HEK293 (cell line): ENCODE measurements around the gene PLA2G4E.

Source experiments
- CTCF ChIA-PET: fragments of 350-600 bp; formaldehyde crosslinking; extraction: SDS; loops from one replicate; lab custom pipeline; 2021; ENCODE audit warnings: antibody characterized with exemption; lab: Yijun Ruan, JAX
- POLR2A ChIA-PET: fragments of 300-600 bp; formaldehyde crosslinking; extraction: SDS; loops from one replicate; lab custom pipeline; 2020; ENCODE audit warnings: antibody characterized with exemption, inconsistent platforms; lab: Yijun Ruan, JAX
- H3K27ac ChIP-seq: fragments of 200-500 bp; sonication (Bioruptor generic); 2 replicates; pipeline ENCODE4 v1.5.1; 2014; ENCODE audit warnings: low read depth, low read length, control low read depth, inconsistent platforms; ENCODE audit errors: extremely low read depth
- H3K36me3 ChIP-seq, 2 experiments: fragments of 200-500 bp in 1 of 2; sonication (Bioruptor generic) in 1 of 2; 1 replicate in 1 of 2; 2 replicates in 1 of 2; pipeline ENCODE4 v1.5.1; 2014 to 2017; ENCODE audit warnings: inconsistent platforms in 2 of 2, low read length in 2 of 2; ENCODE audit not compliant: control insufficient read depth in 2 of 2, insufficient read depth in 1 of 2
- H3K4me1 ChIP-seq: fragments of 200-500 bp; sonication (Bioruptor generic); 2 replicates; pipeline ENCODE4 v1.5.1; 2014; ENCODE audit warnings: mild to moderate bottlenecking, low read length, inconsistent platforms; ENCODE audit not compliant: control insufficient read depth, insufficient read depth
- H3K4me3 ChIP-seq: 2 replicates; pipeline ENCODE4 v1.5.1; 2011; ENCODE audit warnings: low read depth, mild to moderate bottlenecking, control low read depth, low read length, moderate library complexity
- H3K9me3 ChIP-seq: fragments of 200-500 bp; sonication (Bioruptor generic); 2 replicates; pipeline ENCODE4 v1.5.1; 2014; ENCODE audit warnings: low read depth, low read length, inconsistent platforms; ENCODE audit not compliant: control insufficient read depth, insufficient read depth
- EGR2 ChIP-seq: fragments of 450-650 bp; formaldehyde crosslinking; IDR thresholded peaks from 2 replicates; pipeline ENCODE4 v1.5.1; 2016; ENCODE audit warnings: low read depth, missing biosample characterization, missing genetic modification characterization
- GLIS2 ChIP-seq: fragments of 450-650 bp; formaldehyde crosslinking; IDR thresholded peaks from 2 replicates; pipeline ENCODE4 v1.5.1; 2016; ENCODE audit warnings: missing biosample characterization, missing genetic modification characterization
- HOXA7 ChIP-seq: sonication (generic); formaldehyde crosslinking; IDR thresholded peaks from 2 replicates; pipeline ENCODE4 v1.8.1; 2022; ENCODE audit warnings: missing genetic modification reagents, borderline replicate concordance
- IKZF3 ChIP-seq: fragments of 450-650 bp; IDR thresholded peaks from 2 replicates; pipeline ENCODE4 v1.5.0; 2018; ENCODE audit warnings: missing biosample characterization, mild to moderate bottlenecking, missing genetic modification characterization, moderate library complexity
- SALL2 ChIP-seq: fragments of 450-650 bp; formaldehyde crosslinking; IDR thresholded peaks from 2 replicates; pipeline ENCODE4 v1.5.0; 2017; ENCODE audit warnings: missing biosample characterization, mild to moderate bottlenecking, missing genetic modification characterization, borderline replicate concordance
- SP2 ChIP-seq: fragments of 450-650 bp; formaldehyde crosslinking; IDR thresholded peaks from 2 replicates; pipeline ENCODE4 v1.5.1; 2016; ENCODE audit warnings: missing biosample characterization, missing genetic modification characterization
- SP3 ChIP-seq: fragments of 450-650 bp; formaldehyde crosslinking; IDR thresholded peaks from 2 replicates; pipeline ENCODE4 v1.5.1; 2016; ENCODE audit warnings: missing biosample characterization, missing genetic modification characterization
- SP7 ChIP-seq: fragments of 450-650 bp; formaldehyde crosslinking; IDR thresholded peaks from 2 replicates; pipeline ENCODE4 v1.5.1; 2016; ENCODE audit warnings: missing biosample characterization, missing genetic modification characterization
- ZBTB48 ChIP-seq: fragments of 450-650 bp; formaldehyde crosslinking; IDR thresholded peaks from 2 replicates; pipeline ENCODE4 v1.5.1; 2016; ENCODE audit warnings: missing biosample characterization, missing genetic modification characterization
- ZBTB7A ChIP-seq: fragments of 450-650 bp; formaldehyde crosslinking; IDR thresholded peaks from 2 replicates; pipeline ENCODE4 v1.5.1; 2016; ENCODE audit warnings: low read depth, missing biosample characterization, missing genetic modification characterization
- ZNF121 ChIP-seq: fragments of 450-650 bp; formaldehyde crosslinking; IDR thresholded peaks from 2 replicates; pipeline ENCODE4 v1.5.1; 2016; ENCODE audit warnings: missing biosample characterization, missing genetic modification characterization
- ZNF140 ChIP-seq: fragments of 450-650 bp; formaldehyde crosslinking; IDR thresholded peaks from 2 replicates; pipeline ENCODE4 v1.5.1; 2016; ENCODE audit warnings: missing biosample characterization, missing genetic modification characterization
- ZNF146 ChIP-seq: fragments of 450-650 bp; formaldehyde crosslinking; IDR thresholded peaks from 2 replicates; pipeline ENCODE4 v1.5.1; 2016; ENCODE audit warnings: missing biosample characterization, missing genetic modification characterization
- ZNF24 ChIP-seq: fragments of 450-650 bp; formaldehyde crosslinking; IDR thresholded peaks from 2 replicates; pipeline ENCODE4 v1.5.1; 2016; ENCODE audit warnings: missing biosample characterization, missing genetic modification characterization
- ZNF266 ChIP-seq: fragments of 450-650 bp; formaldehyde crosslinking; IDR thresholded peaks from 2 replicates; pipeline ENCODE4 v1.5.1; 2016; ENCODE audit warnings: missing biosample characterization, missing genetic modification characterization, low read depth
- ZNF302 ChIP-seq: fragments of 450-650 bp; formaldehyde crosslinking; IDR thresholded peaks from 2 replicates; pipeline ENCODE4 v1.5.1; 2016; ENCODE audit warnings: missing biosample characterization, missing genetic modification characterization, low read depth
- ZNF341 ChIP-seq: fragments of 450-650 bp; formaldehyde crosslinking; IDR thresholded peaks from 2 replicates; pipeline ENCODE4; 2016; ENCODE audit warnings: low read depth, missing biosample characterization, missing genetic modification characterization
- ZNF404 ChIP-seq: fragments of 450-650 bp; formaldehyde crosslinking; IDR thresholded peaks from 2 replicates; pipeline ENCODE4 v1.5.1; 2017; ENCODE audit warnings: missing biosample characterization, missing genetic modification characterization
- ZNF48 ChIP-seq: fragments of 450-650 bp; formaldehyde crosslinking; IDR thresholded peaks from 2 replicates; pipeline ENCODE4 v1.5.1; 2016; ENCODE audit warnings: missing biosample characterization, missing genetic modification characterization
- ZNF548 ChIP-seq: fragments of 450-650 bp; formaldehyde crosslinking; IDR thresholded peaks from 2 replicates; pipeline ENCODE4 v1.5.1; 2016; ENCODE audit warnings: missing biosample characterization, missing genetic modification characterization
- ZNF677 ChIP-seq: fragments of 450-650 bp; IDR thresholded peaks from 2 replicates; pipeline ENCODE4 v1.5.0; 2018; ENCODE audit warnings: missing biosample characterization, mild to moderate bottlenecking, missing genetic modification characterization, moderate library complexity
- ZSCAN16 ChIP-seq: fragments of 450-650 bp; formaldehyde crosslinking; IDR thresholded peaks from 2 replicates; pipeline ENCODE4 v1.5.1; 2016; ENCODE audit warnings: missing biosample characterization, missing genetic modification characterization
- TF ChIP-seq, protein P1 (sequence below): fragments of 450-650 bp; formaldehyde crosslinking; IDR thresholded peaks from 2 replicates; pipeline ENCODE4; 2016; ENCODE audit warnings: missing biosample characterization, missing genetic modification characterization
- TF ChIP-seq, protein P2 (sequence below): fragments of 450-650 bp; formaldehyde crosslinking; IDR thresholded peaks from 2 replicates; pipeline ENCODE4 v1.5.1; 2017; ENCODE audit warnings: missing biosample characterization, missing genetic modification characterization
- TF ChIP-seq, protein P3 (sequence below): fragments of 450-650 bp; formaldehyde crosslinking; IDR thresholded peaks from 2 replicates; pipeline ENCODE4 v1.5.1; 2016; ENCODE audit warnings: missing biosample characterization, missing genetic modification characterization

The PLA2G4E gene

DNA sequence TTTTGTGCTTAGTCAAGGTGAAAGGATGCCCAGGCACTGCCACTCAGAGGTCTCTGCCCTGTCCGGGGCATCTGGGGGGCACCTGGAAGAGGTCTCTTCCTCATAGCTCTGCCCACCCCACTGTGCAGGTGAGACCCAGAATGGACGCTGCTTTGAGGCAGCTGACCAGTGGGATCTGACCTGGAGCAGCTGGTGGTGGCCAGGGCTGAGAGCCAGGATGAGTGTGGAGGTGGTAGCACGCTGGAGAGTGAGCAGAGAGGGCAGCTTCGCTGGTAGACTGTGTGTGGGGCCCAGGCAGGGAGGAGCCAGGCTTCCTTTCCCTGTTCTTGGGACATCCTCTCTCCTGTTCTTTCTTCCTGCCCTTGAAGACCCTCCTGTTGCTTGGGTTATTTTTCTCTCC, 32.2 kb upstream of the PLA2G4E start:
- no peak for TF ChIP-seq ZNF48 (tag by site-specific recombination)
- no peak for TF ChIP-seq ZNF302 (tag by site-specific recombination)
- no peak for TF ChIP-seq ZBTB48 (tag by site-specific recombination)
- no peak for TF ChIP-seq SP7 (tag by site-specific recombination)
- no peak for TF ChIP-seq ZNF140 (tag by site-specific recombination)
- no peak for TF ChIP-seq ZNF677
- no peak for TF ChIP-seq EGR2 (tag by site-specific recombination)
- TF ChIP-seq ZNF146, result no peak
- TF ChIP-seq ZNF24 (tag by site-specific recombination), result no peak
- no peak for TF ChIP-seq ZSCAN16 (tag by site-specific recombination)
- TF ChIP-seq GLIS2 (tag by site-specific recombination), result no peak
- no peak for TF ChIP-seq ZNF404
- TF ChIP-seq, protein P1, sequence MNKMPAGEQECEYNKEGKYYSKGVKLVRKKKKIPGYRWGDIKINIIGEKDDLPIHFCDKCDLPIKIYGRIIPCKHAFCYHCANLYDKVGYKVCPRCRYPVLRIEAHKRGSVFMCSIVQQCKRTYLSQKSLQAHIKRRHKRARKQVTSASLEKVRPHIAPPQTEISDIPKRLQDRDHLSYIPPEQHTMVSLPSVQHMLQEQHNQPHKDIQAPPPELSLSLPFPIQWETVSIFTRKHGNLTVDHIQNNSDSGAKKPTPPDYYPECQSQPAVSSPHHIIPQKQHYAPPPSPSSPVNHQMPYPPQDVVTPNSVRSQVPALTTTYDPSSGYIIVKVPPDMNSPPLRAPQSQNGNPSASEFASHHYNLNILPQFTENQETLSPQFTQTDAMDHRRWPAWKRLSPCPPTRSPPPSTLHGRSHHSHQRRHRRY (tag by site-specific recombination), result no peak
- no peak for TF ChIP-seq ZNF121 (tag by site-specific recombination)
- no peak for TF ChIP-seq SP2 (tag by site-specific recombination)
- no peak for TF ChIP-seq HOXA7
- no peak for TF ChIP-seq IKZF3 (tag by site-specific recombination)
- TF ChIP-seq SALL2, result no peak
- no peak for TF ChIP-seq SP3
- no peak for TF ChIP-seq ZNF341 (tag by site-specific recombination)
- Histone ChIP-seq H3K27ac (no peak overlapping the region), H3K4me1 (no peaks in the 10 kb centered on the region), H3K9me3 (no peaks in the 10 kb centered on the region), H3K4me3 (no peak overlapping the region), H3K36me3 (no peaks in the 10 kb centered on the region)
- ChIA-PET POLR2A (no interaction called here), CTCF (interaction anchor here (0.7 to 3.0 kb wide), 5 partner anchors 31 to 85 kb away, joined by 3 to 12 read pairs (median 4); no protein-coding TSS in a partner anchor)

DNA sequence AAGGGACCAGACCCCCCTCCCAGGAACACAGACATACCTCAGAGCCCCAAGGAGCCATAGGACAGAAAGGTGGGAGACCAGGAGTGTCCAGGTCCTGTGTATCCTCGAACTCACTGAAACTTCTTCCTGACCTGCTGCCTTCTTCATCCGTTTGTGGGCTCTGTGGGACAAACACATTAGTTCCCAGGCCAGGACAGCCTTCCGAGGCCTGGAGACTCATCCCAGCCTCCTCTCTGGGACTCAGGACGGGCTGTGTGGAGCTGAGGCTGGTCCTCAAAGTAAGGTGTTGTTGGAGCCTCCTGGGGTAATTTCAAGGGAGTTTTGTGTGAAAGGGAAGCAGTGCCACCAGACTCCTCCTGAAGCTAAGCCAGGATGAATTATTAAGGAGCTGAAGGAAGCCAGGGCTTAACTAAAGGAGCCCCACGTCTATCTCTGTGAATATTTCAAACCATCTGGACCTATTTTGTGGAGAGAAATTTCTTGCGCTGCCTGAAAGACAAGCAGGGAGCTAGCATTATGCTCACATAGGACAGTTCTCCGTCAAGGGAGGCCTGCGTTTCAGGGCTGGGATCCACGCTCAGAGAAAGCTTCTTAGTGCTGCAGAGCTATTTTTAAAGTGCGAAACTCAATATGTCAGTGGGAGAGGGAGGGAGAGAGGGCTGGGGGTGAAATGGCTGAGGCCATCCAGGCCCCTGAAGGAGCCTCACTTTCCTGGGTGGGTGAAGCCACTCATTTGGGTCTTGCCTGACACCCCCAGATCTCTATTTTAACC, 29.8 kb upstream of the PLA2G4E start:
- POLR2A ChIA-PET, result no interaction called here
- no peak overlapping the region for H3K4me3 ChIP-seq
- no peaks in the 10 kb centered on the region for H3K4me1 ChIP-seq
- TF ChIP-seq ZNF548 (tag by site-specific recombination), result no peak
- TF ChIP-seq ZNF266 (tag by site-specific recombination), result no peak
- TF ChIP-seq ZNF146, result no peak
- TF ChIP-seq, protein P2, sequence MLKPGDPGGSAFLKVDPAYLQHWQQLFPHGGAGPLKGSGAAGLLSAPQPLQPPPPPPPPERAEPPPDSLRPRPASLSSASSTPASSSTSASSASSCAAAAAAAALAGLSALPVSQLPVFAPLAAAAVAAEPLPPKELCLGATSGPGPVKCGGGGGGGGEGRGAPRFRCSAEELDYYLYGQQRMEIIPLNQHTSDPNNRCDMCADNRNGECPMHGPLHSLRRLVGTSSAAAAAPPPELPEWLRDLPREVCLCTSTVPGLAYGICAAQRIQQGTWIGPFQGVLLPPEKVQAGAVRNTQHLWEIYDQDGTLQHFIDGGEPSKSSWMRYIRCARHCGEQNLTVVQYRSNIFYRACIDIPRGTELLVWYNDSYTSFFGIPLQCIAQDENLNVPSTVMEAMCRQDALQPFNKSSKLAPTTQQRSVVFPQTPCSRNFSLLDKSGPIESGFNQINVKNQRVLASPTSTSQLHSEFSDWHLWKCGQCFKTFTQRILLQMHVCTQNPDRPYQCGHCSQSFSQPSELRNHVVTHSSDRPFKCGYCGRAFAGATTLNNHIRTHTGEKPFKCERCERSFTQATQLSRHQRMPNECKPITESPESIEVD (tag by site-specific recombination), result no peak
- TF ChIP-seq, protein P3, sequence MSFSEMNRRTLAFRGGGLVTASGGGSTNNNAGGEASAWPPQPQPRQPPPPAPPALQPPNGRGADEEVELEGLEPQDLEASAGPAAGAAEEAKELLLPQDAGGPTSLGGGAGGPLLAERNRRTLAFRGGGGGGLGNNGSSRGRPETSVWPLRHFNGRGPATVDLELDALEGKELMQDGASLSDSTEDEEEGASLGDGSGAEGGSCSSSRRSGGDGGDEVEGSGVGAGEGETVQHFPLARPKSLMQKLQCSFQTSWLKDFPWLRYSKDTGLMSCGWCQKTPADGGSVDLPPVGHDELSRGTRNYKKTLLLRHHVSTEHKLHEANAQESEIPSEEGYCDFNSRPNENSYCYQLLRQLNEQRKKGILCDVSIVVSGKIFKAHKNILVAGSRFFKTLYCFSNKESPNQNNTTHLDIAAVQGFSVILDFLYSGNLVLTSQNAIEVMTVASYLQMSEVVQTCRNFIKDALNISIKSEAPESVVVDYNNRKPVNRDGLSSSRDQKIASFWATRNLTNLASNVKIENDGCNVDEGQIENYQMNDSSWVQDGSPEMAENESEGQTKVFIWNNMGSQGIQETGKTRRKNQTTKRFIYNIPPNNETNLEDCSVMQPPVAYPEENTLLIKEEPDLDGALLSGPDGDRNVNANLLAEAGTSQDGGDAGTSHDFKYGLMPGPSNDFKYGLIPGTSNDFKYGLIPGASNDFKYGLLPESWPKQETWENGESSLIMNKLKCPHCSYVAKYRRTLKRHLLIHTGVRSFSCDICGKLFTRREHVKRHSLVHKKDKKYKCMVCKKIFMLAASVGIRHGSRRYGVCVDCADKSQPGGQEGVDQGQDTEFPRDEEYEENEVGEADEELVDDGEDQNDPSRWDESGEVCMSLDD (tag by site-specific recombination), result no peak
- TF ChIP-seq ZBTB7A (tag by site-specific recombination), result no peak
- no peaks in the 10 kb centered on the region for H3K36me3 ChIP-seq
- CTCF ChIA-PET, result no interaction called here
- no peak overlapping the region for H3K27ac ChIP-seq
- no peaks in the 10 kb centered on the region for H3K9me3 ChIP-seq
